HFF-Myc (cell line): ENCODE measurements around the gene NEU4.

ENCODE experiments used
- DNase-seq: peaks from one replicate; pipeline ENCODE4 v3.0.0-alpha.2; 2011; ENCODE audit warnings: low read depth; ENCODE audit errors: extremely low read depth
- H3K4me3 ChIP-seq: replicated peaks from 2 replicates; pipeline ENCODE4 v1.5.1; 2011; ENCODE audit warnings: low read depth, mild to moderate bottlenecking, control low read depth, low read length
- CTCF ChIP-seq: IDR thresholded peaks from 2 replicates; pipeline ENCODE4 v1.5.1; 2012; ENCODE audit warnings: mild to moderate bottlenecking, low read depth, low read length, control low read depth; ENCODE audit errors: missing control alignments

Gene NEU4

GRCh38 chr2:241770936-241771285 lies 38.1 kb upstream of the NEU4 start:
- no peak for DNase-seq
- TF ChIP-seq CTCF = no peak
- H3K4me3 ChIP-seq = no peak overlapping the region

- TF ChIP-seq CTCF = no peak
- H3K4me3 ChIP-seq = no peak overlapping the region
- no peak for DNase-seq
Observed at GRCh38 chr2:241771286-241772062, 37.5 kb upstream of the NEU4 start.

GRCh38 chr2:241772063-241772499 lies 36.9 kb upstream of the NEU4 start:
- H3K4me3 ChIP-seq = no peak overlapping the region
- no peak for DNase-seq

GRCh38 chr2:241773511-241774418 lies 35.2 kb upstream of the NEU4 start:
- no peak overlapping the region for H3K4me3 ChIP-seq
- TF ChIP-seq CTCF = no peak
- DNase-seq = no peak

More at GRCh38 chr2:241772063-241772499, 36.9 kb upstream of the NEU4 start:
- TF ChIP-seq CTCF = no peak

GRCh38 chr2:241774419-241775222 lies 34.4 kb upstream of the NEU4 start:
- H3K4me3 ChIP-seq = no peak overlapping the region
- peak; percentile 12 for DNase-seq
- no peak for TF ChIP-seq CTCF
